HG03095 (cell line): ENCODE results near the gene KCTD1.

ENCODE experiments used
- ATAC-seq: cut with Tn5 transposase; IDR thresholded peaks from one replicate; pipeline ENCODE4 v1.9.1; 2021; ENCODE audit warnings: moderate library complexity; ENCODE audit not compliant: unreplicated experiment

The KCTD1 gene

DNA sequence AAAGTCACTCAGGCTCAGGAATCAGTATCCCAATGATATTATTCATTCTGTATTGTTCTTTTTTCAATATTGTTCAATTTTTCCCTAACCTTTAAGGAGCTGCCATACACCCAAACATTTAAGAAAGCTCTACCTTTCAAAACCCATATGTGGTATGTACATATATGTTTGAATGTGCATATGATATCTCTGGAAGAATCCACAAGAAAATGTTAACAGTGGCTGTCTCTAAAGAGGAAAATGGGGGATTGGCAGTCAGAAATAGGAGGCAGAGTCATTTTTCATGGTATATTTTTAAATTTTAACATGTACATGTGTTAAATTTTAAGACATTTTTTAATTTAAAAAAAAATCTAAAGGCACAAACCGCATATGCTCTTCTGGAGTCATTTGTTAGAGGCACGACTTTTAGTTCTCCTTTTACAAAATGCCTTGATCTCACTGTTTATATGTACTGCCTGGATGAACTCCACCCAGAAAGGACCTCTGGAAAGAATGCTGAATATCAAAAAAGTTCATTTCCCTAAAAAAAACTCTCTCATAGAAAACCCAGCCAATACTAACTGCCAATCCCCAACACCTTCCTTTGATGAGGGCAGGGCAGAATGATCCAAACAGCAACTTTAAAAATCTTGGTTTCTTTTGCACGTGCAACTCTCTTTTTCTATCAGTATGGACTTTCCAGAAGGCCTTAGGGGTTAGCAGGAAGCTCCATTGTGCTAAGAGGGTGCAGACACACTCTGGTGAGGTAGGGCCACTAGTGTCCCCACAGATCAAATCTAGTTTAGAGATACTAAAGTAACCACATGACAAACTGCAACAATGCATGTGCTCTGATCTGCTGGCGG lies 23.6 kb downstream of the KCTD1 start:
- no peak for ATAC-seq

GRCh38 chr18:26524002-26524401 lies 24.4 kb downstream of the KCTD1 start:
- no peak for ATAC-seq

DNA sequence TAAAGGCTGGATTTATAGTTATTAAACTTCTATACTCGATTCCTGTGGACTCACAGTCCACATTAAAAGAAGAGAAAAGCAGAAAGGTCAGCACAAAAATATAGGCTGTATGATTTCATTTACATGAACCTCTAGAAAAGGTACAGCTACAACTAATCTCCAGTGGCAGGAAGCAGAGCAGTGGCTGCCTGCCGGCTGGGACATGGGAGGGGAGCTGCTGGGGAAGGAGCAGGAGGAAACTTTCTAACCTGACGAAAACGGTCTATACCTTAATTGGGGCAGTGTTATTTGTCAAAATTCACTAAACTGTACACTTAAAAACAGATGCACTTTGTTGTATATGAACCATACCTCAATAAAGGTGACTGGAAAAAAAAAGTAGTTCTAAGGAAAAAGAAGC lies 26.7 kb downstream of the KCTD1 start:
- no peak for ATAC-seq

DNA sequence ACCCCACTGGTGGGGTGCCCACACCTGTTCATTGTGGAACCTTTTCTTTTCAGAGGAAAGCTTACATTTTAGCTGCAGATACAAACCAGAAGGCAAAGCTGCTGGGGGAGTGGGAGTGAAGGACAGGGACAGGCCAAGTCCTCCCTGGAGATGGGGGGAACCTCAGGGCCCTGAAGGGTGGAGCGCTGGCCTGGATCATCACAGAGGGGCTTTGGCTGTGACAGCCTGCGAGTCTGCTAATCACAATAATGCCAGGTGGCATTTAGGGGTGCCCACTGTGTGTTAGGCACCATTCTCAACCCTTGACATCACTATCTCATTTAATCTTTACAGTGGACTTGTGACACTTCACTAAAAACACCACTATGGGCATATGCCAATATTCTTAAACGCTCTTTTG lies 27.4 kb downstream of the KCTD1 start:
- no peak for ATAC-seq

GRCh38 chr18:26519114-26519513 lies 29.2 kb downstream of the KCTD1 start:
- ATAC-seq, result no peak

DNA sequence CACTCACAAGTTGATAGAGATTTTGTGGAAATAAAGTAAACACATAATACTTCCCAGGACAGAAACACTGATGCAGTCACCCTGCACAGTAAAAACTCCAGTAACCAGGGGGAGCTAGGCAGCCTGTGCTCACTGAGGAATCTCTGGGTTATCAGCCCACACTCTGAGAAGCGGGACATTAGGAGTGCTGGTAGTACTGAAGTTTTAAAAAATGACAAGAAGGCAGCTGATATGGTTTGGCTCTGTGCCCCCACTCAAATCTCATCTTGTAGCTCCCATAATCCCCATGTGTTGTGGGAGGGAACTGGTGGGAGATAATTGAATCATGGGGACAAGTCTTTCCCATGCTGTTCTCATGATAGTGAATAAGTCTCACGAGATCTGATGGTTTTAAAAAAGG lies 31.4 kb downstream of the KCTD1 start:
- ATAC-seq, result no peak

- ATAC-seq, result no peak
Measured at GRCh38 chr18:26515643-26516487, 32.5 kb downstream of the KCTD1 start.

DNA sequence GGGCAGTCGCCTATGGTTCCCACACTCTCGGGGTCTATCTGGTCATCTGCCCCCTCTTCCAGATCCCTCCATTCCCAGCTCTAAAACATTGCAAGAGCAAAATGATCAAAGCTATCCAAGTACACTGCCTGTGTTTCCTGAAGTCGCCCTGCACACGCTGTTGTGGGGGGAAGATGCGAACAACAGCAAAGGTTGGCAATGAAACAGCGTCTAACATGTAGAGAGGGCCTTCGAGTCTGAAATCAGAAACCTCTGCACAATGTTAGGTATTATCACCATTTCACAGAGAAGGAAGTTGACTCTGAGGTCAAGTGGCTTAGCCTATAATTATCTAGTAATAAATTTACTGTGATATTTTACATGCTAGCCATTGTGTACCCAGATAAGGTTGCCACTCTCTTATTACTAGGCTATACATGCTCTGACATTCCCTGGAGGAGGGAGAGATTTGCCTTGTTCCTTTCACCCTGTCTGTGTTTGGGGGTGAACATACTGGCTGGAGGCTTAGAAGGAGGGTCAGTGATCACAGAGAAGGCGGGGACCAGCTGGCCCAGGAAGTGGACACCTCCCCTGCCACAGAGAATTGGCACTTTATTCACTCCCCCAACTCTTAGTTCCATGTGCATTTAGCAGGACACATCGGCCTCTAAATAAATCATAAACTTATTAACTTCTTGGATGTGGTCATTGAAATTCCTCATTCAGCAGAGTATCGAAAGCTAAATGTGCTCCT lies 36.8 kb downstream of the KCTD1 start:
- no peak for ATAC-seq

GRCh38 chr18:26510337-26510736 lies 38.0 kb downstream of the KCTD1 start:
- ATAC-seq, result no peak

DNA sequence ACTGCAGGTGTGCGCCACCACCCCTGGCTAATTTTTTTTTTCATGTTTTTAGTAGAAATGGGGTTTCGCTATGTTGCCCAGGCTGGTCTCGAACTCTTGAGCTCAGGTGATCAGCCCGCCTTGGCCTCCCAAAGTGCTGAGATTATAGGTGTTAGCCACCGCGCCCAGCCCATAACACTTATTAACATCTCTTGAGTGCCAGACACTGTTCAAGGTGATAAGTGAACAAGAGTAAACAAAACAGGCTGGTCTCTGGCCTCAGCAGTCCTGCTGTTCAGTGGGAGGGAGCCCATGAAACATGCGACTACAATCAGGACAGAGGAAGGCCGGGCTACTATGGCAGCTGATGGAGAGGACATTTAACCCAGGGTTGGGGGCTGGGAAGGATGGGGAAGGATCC lies 42.3 kb downstream of the KCTD1 start:
- ATAC-seq, result no peak

DNA sequence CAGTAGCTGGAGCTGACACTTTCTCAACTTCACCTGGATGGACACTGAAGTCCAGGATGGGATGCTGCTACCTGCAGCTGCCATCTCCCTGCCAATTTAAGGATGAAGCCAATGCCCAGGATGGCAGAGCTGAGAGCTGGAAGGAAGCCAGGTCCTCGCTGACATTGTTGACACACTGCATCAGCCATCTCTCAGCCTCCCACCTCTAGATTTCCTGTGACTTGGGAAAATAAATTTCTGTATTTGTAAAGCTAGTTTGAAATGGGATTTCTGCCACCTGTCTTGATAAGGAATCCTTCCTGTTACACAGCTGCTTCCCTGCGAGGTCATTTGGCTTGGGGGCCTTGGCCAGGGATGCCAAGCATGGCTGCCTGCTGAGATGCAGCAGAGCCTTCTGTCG lies 43.5 kb downstream of the KCTD1 start:
- no peak for ATAC-seq

GRCh38 chr18:26503382-26503781 lies 45.0 kb downstream of the KCTD1 start:
- no peak for ATAC-seq

- no peak for ATAC-seq
Measured at GRCh38 chr18:26502823-26503222, 45.5 kb downstream of the KCTD1 start.

GRCh38 chr18:26497866-26498265 lies 50.5 kb downstream of the KCTD1 start:
- ATAC-seq, result no peak

DNA sequence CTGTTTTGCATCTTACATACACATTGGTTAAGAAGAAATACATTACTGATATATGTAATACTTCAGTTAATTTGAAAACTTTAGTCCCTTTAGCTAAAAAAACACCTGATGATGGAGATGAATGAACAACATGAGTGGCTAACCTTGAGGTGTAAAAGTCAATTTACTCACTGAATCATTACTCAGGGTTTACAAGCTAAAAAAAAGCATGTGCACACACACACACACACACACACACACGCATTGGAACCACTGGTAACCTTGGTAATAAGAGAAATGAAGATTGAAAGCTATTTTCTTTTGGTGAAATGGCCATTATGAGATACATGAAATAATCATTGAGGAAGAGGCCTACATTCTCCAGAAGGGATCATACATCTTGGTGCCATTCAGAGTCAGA lies 51.8 kb downstream of the KCTD1 start:
- ATAC-seq, result no peak

- ATAC-seq, result no peak
Measured at GRCh38 chr18:26495287-26495686, 53.1 kb downstream of the KCTD1 start.

DNA sequence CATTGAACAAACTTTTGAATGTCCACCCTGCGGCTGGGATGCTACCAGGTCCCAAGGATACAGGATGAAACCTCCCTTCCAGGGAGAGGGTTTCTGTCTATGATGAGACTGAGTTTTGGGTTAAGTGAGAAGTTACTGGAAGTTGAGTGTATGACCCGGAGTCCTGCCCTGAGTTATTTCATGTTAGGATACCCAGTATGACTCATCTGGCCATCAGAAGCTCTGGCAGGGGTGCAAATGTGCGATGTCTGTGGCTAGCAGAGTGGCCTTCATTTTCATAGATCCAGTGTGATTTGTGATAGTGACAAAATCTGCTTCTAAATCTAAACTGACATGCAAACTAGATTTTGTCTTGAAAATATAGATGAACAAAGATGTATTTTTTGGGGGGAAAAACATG lies 55.3 kb downstream of the KCTD1 start:
- ATAC-seq, result no peak

DNA sequence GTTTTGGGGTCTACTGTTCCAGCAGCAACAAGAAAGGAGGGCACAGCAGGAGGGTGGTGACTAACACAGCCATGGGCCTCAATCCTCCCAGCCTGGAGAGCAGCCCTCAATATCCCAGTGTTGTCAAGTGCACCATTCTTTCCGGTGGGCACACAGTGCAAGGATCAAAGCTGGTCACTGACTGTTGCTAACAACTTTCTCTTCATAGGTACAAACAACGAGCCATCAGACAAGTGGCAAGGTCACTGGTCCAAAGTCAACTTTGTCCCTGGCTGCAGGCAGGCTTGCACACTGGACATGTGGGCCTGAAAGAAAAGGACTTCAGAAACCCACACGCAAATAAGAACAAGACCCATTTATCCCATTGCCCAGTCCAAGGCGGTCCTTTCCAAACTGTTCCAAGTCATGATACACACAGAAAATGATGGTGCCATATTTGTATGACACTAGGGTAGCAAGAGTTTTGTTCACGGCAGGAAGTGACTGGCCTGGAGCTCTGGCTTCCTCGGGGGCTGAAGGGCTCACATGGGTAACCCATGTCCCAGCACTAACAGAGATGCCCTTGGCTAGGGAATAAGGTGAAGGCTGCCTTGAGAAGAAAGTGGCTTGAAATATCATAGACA lies 57.0 kb downstream of the KCTD1 start:
- no peak for ATAC-seq

- ATAC-seq, result no peak
Measured at GRCh38 chr18:26489881-26490280, 58.5 kb downstream of the KCTD1 start.

GRCh38 chr18:26489191-26489590 lies 59.2 kb downstream of the KCTD1 start:
- ATAC-seq, result no peak

GRCh38 chr18:26488417-26489009 lies 59.8 kb downstream of the KCTD1 start:
- no peak for ATAC-seq
